ENCODE results near the gene PTGFRN. TPM values are rescaled to one million over a fixed set of nuclear protein-coding genes. Genes with fewer than 3 reads are reported as not detected.
"Not testable (repeated sequence)": the region's sequence is repeated elsewhere in the genome, so short reads cannot be mapped to it uniquely, and the experiment has no call there.

Gene PTGFRN
- total RNA-seq, 1 experiment from 2014 or later = 20.7 TPM

- in situ Hi-C loops (cut with HindIII; ENCODE audit: low pct_unique_long_range_greater_than_20kb, low sequenced_read_pairs) = no loop called here
- DNase-seq (ENCODE audit: low read depth) = no peak
Measured at GRCh38 chr1:116933606-116934515, 24.1 kb downstream of the PTGFRN start.

- DNase-seq (ENCODE audit: low read depth) = no peak
- in situ Hi-C loops (cut with HindIII; ENCODE audit: low pct_unique_long_range_greater_than_20kb, low sequenced_read_pairs) = no loop called here
Measured at GRCh38 chr1:116934586-116935207, 25.0 kb downstream of the PTGFRN start.

DNA sequence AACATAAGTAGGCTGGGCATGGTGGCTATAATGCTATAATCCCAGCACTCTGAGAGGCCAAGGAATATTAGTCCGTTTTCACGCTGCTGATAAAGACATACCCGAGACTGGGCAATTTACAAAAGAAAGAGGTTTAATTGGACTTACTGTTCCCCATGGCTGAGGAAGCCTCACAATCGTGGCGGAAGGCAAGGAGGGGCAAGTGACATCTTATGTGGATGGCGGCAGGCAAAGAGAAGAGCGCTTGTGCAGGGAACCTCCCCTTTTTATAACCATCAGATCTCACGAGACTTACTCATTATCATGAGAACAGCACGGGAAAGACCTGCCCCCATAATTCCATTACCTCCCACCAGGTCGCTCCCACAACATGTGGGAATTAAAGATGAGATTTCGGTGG, 28.5 kb downstream of the PTGFRN start:
- no peak for DNase-seq (ENCODE audit: low read depth)
- in situ Hi-C loops (cut with HindIII; ENCODE audit: low pct_unique_long_range_greater_than_20kb, low sequenced_read_pairs) = no loop called here

DNA sequence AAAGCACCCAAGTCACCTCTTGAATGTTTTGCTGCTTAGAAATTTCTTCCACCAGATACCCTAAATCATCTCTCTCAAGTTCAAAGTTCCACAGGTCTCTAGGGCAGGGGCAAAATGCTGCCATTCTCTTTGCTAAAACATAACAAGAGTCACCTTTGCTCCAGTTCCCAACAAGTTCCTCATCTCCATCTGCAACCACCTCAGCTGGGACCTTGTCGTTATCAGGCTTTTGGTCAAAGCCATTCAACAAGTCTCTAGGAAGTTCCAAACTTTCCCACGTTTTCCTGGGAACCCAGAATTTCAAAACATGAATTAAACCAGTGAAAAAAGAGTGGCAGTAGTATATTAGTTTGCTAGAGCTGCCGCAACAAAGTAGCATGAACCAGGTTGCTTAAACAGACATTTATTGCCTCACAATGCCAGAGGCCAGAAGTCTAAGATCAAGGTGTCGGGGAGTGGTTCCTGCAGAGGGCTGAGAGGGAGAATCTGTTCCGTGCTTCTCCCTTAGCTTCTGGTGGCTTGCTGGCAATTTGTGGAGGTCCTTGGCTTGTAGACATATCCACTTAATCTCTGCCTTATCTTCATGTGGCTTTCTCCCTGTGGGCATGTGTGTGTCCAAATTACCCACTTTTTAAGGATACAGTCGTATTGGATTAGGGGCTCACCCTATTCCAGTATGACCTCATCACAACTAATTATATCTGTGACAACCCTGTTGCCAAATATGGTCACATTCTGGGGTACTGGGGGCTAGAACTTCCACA, 30.2 kb downstream of the PTGFRN start:
- not testable (repeated sequence) for DNase-seq (ENCODE audit: low read depth)

DNA sequence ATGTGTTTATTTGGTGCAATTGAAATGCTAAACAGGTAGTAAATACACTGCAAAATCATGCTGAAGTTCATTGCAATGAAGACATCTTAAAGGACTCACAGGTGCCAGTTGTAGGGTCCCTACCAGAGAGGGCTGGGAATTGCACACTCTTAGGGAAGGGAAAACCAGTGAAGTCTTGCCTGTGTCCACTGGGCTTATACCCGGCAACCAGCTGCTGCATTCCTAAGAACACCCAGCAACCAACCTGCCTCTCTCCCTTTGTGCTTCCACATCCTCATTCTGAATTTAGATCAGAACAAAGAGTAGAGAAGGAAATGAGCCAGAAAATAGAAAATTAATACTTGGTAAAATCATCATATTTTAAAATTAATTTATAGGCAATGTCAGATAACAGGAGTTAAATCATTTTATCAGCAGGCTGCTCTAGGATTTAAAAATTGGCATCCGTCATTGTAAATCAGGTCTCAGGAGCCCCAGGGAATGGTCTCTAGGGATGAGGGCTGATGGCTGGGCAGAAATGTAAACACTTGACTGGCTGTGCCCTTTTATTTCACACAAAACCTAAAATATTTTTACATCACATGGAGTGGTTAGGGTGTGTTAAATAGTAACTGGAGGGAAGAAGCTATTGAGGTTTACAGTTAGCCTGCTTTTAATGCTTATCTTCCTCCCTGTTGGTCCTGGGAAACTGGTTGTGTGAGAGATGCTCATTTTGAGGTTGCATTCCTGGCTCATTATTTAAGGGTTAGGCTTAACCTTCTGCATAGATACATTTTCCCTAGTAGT, 31.3 kb downstream of the PTGFRN start:
- in situ Hi-C loops (cut with HindIII; ENCODE audit: low pct_unique_long_range_greater_than_20kb, low sequenced_read_pairs) = no loop called here
- no peak for DNase-seq (ENCODE audit: low read depth)

More for the DNA sequence above, 30.2 kb downstream of the PTGFRN start:
- in situ Hi-C loops (cut with HindIII; ENCODE audit: low pct_unique_long_range_greater_than_20kb, low sequenced_read_pairs) = not testable (repeated sequence)

- DNase-seq (ENCODE audit: low read depth) = no peak
- in situ Hi-C loops (cut with HindIII; ENCODE audit: low pct_unique_long_range_greater_than_20kb, low sequenced_read_pairs) = no loop called here
Measured at GRCh38 chr1:116941670-116942069, 32.0 kb downstream of the PTGFRN start.

- in situ Hi-C loops (cut with HindIII; ENCODE audit: low pct_unique_long_range_greater_than_20kb, low sequenced_read_pairs) = no loop called here
- no peak for DNase-seq (ENCODE audit: low read depth)
Measured at GRCh38 chr1:116942344-116942743, 32.6 kb downstream of the PTGFRN start.

- in situ Hi-C loops (cut with HindIII; ENCODE audit: low pct_unique_long_range_greater_than_20kb, low sequenced_read_pairs) = no loop called here
- no peak for DNase-seq (ENCODE audit: low read depth)
Measured at GRCh38 chr1:116943438-116943837, 33.7 kb downstream of the PTGFRN start.

- DNase-seq (ENCODE audit: low read depth) = no peak
- in situ Hi-C loops (cut with HindIII; ENCODE audit: low pct_unique_long_range_greater_than_20kb, low sequenced_read_pairs) = no loop called here
Measured at GRCh38 chr1:116944613-116945012, 34.9 kb downstream of the PTGFRN start.

DNA sequence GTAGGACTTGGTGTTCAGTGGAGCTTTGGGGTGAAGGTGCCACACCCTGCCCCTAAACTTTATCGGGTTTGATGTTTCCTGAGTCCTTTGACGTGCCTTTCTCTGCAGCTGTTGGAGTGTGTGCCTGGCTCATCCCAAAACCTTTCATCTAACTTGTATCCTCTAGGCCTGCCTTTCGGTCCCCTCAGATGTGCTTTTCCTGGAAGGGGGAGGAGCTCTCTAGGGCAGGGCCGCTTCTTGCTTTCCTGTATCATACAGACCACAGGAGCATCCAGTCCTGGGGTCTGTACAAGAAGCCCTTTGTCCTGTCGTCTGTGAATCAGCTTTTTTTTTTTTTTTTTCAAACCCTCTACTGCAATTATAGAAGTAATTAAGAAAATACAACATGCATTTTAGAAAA, 35.7 kb downstream of the PTGFRN start:
- DNase-seq (ENCODE audit: low read depth) = no peak
- in situ Hi-C loops (cut with HindIII; ENCODE audit: low pct_unique_long_range_greater_than_20kb, low sequenced_read_pairs) = no loop called here

GRCh38 chr1:116945996-116946395, 36.3 kb downstream of the PTGFRN start:
- in situ Hi-C loops (cut with HindIII; ENCODE audit: low pct_unique_long_range_greater_than_20kb, low sequenced_read_pairs) = no loop called here
- DNase-seq (ENCODE audit: low read depth) = no peak

GRCh38 chr1:116947092-116947860, 37.6 kb downstream of the PTGFRN start:
- DNase-seq (ENCODE audit: low read depth) = no peak
- in situ Hi-C loops (cut with HindIII; ENCODE audit: low pct_unique_long_range_greater_than_20kb, low sequenced_read_pairs) = no loop called here

GRCh38 chr1:116948046-116948445, 38.3 kb downstream of the PTGFRN start:
- in situ Hi-C loops (cut with HindIII; ENCODE audit: low pct_unique_long_range_greater_than_20kb, low sequenced_read_pairs) = no loop called here

DNA sequence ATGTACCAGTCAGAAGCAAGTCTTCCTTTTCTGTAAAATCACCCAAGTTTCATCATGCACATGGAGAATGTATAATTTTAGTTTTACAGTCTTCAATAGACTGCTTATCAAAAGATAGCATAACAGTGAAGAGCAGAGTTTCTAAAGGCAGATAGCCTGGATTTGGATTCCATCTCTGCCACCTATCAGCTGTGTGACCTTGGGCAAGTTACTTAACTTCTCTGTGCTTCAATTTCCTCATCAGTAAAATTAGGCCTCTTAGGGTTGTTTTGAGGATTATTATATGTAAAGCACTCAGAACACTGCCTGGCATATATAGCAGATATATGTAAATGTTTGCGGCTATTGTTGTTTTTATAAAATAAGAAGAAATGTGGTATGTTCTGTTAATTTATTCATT, 38.9 kb downstream of the PTGFRN start:
- in situ Hi-C loops (cut with HindIII; ENCODE audit: low pct_unique_long_range_greater_than_20kb, low sequenced_read_pairs) = no loop called here
- no peak for DNase-seq (ENCODE audit: low read depth)

More at GRCh38 chr1:116948046-116948445, 38.3 kb downstream of the PTGFRN start:
- no peak for DNase-seq (ENCODE audit: low read depth)

GRCh38 chr1:116949213-116949985, 39.7 kb downstream of the PTGFRN start:
- in situ Hi-C loops (cut with HindIII; ENCODE audit: low pct_unique_long_range_greater_than_20kb, low sequenced_read_pairs) = no loop called here
- DNase-seq (ENCODE audit: low read depth) = no peak

DNA sequence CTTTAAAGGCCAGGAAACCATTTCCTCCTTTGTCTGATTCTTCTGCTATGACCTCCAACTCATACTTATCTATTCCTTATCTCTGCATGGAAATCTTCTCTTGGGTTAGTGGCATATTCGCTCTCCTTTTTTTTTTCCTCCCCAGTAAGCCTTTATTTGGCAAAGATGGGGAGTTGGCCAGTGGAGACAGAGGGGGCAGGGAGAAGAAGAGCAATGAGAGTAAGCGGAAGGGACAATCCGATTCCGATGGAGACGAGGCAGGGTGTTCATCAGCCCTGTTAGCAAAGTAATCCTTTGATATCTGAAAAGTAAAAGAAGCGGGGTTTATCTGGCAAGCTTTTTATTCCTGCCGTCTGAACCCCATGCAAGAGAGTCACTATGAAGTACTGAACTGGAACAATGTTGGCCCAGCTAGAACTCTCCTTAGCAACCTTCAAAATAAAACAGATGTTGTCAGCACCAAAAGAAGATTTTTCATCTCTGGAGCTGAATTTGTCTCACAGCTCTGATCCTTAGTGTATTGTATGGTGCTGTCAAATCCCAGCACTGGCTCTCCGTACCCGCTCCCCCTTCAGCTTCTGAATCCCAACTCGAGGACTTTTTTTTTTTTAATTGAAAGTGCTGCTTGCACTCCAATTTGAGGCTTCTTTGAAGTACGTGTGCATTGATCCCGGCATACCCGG, 40.9 kb downstream of the PTGFRN start:
- DNase-seq (ENCODE audit: low read depth) = no peak
- in situ Hi-C loops (cut with HindIII; ENCODE audit: low pct_unique_long_range_greater_than_20kb, low sequenced_read_pairs) = no loop called here
